OCI-M1 (cell line): Measurements from ENCODE around the gene ZBTB5.

ENCODE experiments used
- DNase-seq: peaks from one replicate; lab custom pipeline; 2025; lab: John Stamatoyannopoulos, UW

ZBTB5 gene

DNA sequence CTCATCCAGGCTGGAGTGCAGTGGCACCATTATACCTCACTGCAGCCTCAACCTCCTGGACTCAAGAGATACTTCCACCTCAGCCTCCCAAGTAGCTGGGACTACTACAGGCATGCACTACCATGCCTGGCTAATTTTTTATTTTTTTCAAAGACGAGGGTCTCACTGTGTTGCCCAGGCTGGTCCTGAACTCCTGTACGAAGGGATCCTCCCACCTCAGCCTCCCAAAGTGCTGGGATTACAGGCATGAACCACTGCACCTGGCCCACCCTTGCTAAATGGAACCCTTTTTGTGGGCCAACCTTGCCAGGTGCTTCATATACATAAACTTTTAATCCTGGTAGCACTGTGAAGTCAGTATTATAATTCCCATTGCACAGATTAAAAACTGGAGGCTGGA is 41.7 kb downstream of the ZBTB5 start:
- no peak for DNase-seq

DNA sequence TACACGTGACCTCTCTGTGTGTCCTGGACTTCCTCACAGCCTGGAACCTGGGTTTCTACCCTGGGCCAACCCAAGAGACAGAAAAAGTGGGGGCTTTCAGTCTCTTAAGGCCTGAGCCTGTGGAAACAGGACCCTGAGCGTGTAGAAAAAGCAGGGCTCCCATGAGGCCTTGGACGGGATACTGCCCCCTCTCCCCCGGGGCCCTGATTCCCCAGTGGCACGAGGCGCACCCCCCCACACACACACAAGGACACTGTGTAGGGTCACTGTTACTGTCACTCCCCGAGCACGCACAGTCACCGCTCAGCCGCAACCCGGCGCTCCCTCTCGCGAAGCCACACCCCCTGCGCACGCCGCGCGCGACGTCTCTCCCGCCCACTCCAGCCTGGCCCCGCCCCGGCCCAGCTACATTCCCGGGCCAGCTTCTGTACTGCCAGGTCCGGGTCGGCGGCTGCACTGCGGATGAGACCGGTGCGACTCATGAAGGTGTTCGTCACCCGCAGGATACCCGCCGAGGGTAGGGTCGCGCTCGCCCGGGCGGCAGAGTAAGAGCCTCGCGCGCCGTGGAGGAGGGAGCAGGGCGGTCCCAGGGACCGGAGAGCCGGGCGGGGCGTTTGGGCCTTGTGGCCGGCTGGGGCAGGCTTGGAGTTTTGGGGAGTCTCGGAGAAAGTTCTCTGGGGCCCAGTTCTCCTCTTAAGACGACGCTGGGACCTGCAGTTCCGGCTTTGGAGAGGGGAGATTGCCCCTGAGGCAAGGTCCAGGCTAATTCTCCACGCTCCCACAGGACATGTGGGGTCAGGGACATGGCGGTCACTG is 42.8 kb downstream of the ZBTB5 start, which contains the start of gene GRHPR:
Gene GRHPR, plus strand, starts transcription at position 408 of the 816 bp plus-strand sequence. Its CDS starts 55 bp downstream, at position 463.
- peak; percentile 90 for DNase-seq

- DNase-seq: no peak
Measured at GRCh38 chr9:37421914-37422288, 43.3 kb downstream of the ZBTB5 start.

DNA sequence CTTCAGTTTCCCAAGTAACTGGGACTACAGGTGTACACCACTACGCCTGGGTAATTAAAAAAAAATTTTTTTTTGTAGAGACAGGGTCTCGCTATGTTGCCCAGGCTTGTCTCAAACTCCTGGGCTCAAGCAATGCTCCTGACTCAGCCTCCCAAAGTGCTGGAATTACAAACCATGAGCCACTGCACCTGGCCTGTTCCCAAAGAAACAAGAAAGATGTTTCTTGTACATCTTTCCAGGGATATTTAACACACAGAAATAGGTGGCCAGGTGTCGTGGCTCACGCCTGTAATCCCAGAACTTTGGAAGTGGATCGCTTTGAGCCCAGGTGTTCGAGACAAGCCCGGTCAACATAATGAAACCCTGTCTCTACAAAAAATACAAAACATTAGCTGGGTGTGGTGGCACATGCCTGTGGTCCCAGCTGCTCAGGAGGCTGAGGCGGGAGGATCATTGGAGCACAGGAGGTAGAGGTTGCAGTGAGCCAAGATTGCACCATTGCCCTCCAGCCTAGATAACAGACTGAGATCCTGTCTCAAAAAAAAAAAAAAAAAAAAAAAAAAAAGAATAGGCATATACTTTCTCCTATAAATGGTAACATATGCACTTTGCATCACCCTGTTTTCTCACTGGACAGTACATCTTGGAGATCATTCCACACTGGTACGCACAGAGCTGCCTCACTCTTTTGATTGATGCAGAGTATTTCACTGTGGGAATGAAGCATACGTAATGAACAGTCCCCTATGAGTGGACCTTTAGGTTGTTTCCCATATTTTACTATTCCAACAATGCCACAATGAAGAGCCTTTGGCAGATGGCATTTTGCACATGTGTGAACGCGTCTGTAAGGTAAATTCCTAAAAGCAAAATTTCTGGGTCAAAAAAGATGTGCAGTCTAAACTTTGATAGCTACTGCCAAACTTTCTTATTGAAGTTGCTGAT is 44.7 kb downstream of the ZBTB5 start:
- no peak for DNase-seq

DNA sequence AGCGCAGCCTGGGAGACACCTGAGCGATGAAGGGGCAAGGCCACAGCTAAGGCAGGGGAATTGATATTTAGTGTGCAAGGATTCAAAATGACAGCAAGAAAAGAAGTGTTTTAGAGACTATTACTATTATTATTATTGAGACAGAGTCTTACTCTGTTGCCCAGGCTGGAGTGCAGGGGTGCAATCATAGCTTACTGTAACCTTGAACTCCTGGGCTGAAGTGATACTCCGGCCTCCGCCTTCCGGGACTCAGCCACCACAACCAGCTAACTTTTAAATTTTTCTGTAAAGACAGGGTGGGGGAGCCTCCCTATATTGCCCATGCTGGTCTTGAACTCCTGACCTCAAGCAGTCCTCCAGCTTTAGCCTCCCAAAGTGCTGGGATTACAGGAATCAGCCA is 46.0 kb downstream of the ZBTB5 start:
- DNase-seq: no peak

DNA sequence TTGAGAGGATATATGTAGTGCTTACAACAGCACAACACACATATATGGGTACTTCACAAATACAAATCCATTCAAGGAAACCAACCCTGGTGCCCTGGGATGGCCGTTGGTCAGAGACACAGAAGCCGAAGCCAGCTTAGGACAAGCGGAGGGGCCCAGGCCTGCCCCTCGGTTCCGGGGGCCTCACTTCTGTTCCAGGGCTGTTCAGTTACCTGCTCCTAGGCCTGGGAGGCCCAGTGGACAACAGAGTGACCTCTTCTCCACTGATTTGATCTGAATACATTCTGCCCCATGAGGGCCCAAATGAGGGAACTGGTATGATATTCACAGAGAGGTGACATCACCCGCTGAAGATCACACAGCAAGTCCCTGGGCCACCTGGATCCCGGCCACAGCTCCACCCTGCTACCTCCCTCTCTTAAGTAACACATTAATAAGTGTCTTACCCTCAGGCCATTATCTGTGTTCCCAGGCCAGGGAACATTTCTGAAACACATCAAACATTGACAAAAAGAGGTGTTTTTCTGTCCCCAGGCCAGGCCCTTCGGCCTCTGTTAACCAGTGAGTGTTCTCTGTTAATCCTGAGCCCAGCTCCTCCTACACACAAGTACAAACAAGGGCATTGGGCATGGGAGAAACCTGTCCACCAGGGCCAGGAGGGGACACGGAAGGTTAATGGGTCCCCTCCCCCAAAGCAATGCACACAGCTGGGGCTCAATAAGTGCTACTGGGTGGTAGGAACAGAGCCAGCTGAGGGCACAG is 47.2 kb downstream of the ZBTB5 start:
- DNase-seq: no peak

DNA sequence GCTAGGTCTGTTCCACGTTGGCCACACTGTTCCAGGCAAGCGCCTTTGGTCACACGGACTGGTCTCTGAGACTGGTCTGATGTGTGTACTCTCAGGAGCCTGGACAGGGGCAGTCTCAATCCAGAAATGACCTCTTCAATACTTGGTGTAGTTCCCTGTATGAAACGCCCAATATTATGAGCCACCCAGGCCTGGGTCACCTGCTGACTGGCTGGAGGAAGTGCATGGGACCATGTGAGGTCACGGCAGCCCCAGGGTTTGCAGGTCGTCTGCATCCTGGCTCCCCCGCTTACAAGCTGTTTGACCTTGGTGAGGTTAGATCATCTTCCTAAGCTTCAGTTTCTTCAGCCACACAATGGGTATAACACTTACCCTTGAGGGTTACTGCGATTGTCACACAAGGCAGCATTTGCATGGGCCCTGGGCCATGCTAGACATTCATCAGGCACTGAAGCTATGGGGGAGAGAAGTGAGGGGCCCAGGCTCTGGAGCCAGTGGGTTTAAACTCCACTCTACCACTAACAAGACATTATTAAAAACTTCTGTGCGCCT is 47.9 kb downstream of the ZBTB5 start:
- no peak for DNase-seq

- DNase-seq: peak; percentile 88
Measured at GRCh38 chr9:37415011-37415719, 50.1 kb downstream of the ZBTB5 start.

GRCh38 chr9:37414503-37414943 is 50.7 kb downstream of the ZBTB5 start:
- DNase-seq: no peak

- no peak for DNase-seq
Measured at GRCh38 chr9:37413311-37413710, 51.9 kb downstream of the ZBTB5 start.

- no peak for DNase-seq
Measured at GRCh38 chr9:37412431-37413151, 52.7 kb downstream of the ZBTB5 start.

DNA sequence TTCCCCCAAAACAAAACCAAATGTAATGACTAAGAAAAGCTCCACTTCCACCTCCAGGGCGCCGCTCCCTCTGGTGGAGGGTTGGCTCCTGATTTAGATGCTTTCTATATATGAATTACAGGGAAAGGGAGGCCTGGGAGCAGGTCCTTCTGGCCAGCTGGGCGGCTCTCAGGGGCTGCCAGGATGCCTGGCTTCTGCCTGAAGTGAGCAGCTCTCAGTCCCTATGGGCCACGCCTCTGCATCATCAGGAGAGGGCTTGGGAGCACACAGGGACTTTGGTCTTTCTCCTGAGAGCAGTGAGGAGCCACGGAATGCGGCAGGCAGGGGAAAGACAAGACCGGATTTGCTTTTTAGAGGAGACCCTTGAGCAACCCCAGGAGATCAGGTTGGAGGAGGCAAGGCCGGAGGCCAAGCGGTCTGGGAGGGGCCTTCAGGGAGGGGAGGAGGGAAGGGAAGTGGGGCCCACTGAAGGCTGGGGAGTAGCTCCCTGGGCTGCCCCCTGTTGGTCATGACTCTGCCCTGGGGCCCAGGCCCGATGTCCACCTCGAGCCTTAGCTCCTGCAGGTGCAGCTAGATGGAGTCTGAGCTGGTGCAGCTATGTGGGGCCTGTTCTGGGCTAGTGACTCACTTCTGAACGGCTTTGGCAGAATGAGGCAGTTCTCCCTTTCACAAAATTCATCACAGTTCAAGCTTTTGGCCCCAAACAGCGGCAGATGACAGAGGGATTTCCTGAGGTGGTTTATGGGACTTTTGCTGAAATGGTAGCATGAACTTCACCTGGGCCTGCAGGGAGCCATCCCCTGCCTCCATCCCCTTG is 54.1 kb downstream of the ZBTB5 start:
- DNase-seq: peak; percentile 19

DNA sequence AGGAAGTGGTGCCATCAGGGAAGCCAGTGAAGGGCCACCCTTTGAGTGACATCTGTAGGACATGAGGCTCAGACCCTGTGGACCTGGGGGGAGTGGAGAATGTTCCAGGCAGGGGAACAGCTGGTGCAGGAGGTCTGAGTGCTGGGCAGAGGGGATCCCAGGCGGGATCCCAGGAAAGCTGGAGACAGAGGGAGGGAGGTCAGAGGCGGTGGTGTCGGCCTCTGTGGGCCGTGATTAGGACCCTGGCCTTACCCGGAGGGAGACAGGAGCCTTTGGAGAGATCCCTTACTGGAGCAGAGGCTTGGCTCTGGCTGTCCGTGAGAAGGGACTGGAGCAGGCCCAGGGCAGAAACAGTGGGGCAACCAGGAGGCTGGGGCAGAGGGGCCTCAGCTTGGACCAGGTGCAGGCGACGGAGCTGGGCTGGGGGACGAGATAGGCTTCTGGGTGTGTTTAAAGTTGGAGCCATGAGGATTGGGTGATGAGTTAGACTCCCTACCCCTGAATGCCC is 54.8 kb downstream of the ZBTB5 start:
- no peak for DNase-seq

DNA sequence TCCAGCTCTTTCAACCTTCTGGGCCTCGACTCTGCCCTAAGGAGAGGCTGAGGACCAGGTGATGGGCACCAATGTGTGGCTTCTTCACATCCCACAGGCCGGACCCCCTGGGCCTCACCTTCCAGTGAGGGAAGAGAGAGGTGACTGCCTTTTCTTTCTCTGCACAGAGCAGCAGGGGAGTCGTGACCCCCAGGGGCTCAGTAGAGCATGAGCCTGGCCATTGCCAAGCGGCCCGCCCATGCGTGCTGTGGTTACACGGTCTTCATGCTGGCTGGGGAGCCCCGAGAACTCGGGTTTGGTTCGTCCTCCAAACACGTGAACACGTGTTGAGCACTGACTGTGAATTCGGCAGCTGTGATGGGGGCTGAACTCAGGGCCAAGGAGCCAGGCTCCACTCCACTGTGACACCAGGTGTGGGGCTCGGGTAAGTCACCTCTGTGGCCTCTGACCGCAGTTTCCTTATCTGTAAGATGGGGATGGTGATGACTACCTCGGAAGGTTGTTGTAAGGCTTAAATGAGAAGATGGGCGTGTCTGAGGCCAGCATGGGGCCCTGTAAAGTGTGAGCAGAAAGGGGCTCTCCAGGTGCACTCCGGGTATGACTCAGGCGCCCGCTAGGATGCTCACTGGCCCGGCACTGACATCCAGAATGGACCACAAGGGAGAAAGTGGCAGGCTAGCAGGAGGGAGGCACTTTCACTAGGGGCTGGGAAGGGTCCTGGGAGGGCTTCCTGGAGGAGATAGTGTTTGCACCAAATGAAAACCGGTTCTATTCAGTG is 56.1 kb downstream of the ZBTB5 start:
- no peak for DNase-seq

GRCh38 chr9:37407468-37407867 is 57.8 kb downstream of the ZBTB5 start:
- DNase-seq: peak; percentile 60

DNA sequence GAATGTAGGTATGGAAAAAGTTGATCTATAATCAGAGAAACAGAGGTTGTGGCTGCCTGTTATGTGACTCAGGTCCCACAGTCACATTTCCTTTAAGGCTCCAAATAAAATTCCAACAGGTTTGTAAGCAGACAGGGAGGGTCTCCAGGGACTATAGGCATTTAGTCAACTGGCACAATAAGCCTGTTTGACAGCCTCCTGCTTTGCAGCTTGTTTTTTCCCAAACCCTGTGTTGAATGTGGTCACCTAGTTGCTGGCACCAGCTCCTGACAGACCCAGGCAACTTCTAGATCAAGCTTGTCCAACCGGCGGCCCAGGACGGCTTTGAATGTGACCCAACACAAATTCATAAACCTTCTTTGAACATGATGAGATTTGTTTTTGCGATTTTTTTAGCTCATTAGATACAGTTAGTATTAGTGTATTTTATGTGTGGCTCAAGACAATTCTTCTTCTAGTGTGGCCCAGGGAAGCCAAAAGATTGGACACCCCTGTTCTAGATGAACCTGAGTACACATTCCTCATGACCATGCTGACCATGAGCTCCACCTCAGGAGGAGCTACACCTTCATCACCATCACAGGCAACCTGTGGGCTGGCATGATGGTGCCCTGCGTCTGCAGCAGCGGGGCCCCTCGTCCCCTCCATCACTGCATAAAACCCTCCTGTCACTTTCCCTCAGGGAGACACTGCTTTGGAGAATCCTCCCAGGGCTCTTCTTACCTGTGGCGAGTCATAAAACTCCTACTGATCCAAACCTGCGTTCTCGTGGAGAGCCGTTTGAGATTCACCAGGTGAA is 58.4 kb downstream of the ZBTB5 start:
- DNase-seq: no peak

DNA sequence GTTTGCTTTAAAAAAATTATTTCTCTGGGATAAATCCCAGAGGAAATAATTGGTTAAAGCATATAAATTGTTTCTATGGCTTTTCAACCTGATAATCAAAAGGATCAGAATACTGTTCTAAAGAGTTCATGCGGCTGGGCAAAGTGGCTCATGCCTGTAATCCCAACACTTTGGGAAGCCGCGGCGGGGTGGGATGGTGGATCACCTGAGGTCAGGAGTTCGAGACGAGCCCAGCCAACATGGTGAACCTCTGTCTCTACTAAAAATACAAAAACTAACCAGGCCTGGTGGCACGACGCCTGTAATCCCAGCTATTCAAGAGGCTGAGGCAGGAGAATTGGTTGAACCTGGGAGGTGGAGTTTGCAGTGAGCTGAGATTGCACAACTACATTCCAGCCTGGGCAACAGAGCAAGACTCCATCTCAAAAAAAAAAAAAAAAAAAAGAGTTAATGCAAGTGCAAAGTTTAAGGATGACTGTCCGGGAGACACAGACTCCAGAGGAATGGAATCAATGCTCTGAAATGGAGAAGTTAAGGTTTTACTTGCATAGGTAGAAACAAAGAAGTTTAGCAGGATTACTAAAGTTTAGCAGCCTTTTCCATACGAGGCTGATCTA is 59.4 kb downstream of the ZBTB5 start:
- no peak for DNase-seq
